Measurements from ENCODE around the gene MROH7.

Gene MROH7

GRCh38 chr1:54652168-54652567 lies 10.6 kb downstream of the MROH7 start:
- no peak for FAIRE-seq

- no peak for FAIRE-seq
Observed at GRCh38 chr1:54653036-54653435, 11.4 kb downstream of the MROH7 start.

- no peak for FAIRE-seq
Observed at GRCh38 chr1:54658164-54658913, 16.8 kb downstream of the MROH7 start.

GRCh38 chr1:54663725-54664124 lies 22.1 kb downstream of the MROH7 start:
- FAIRE-seq, result no peak

GRCh38 chr1:54664364-54664763 lies 22.8 kb downstream of the MROH7 start:
- FAIRE-seq, result no peak

GRCh38 chr1:54665852-54666251 lies 24.3 kb downstream of the MROH7 start:
- no peak for FAIRE-seq

GRCh38 chr1:54666333-54666732 lies 24.7 kb downstream of the MROH7 start:
- no peak for FAIRE-seq

GRCh38 chr1:54667797-54668196 lies 26.2 kb downstream of the MROH7 start:
- FAIRE-seq, result no peak

GRCh38 chr1:54668567-54668966 lies 27.0 kb downstream of the MROH7 start:
- FAIRE-seq, result no peak

- FAIRE-seq, result no peak
Observed at GRCh38 chr1:54671985-54672608, 30.5 kb downstream of the MROH7 start.

GRCh38 chr1:54678776-54679643 lies 37.4 kb downstream of the MROH7 start:
- no peak for FAIRE-seq

GRCh38 chr1:54679706-54680105 lies 38.1 kb downstream of the MROH7 start:
- FAIRE-seq, result no peak

GRCh38 chr1:54680387-54680786 lies 38.8 kb downstream of the MROH7 start:
- FAIRE-seq, result no peak

- FAIRE-seq, result no peak
Observed at GRCh38 chr1:54681358-54681757, 39.8 kb downstream of the MROH7 start.

GRCh38 chr1:54683453-54683852 lies 41.9 kb downstream of the MROH7 start:
- no peak for FAIRE-seq

- no peak for FAIRE-seq
Observed at GRCh38 chr1:54685335-54685905, 43.8 kb downstream of the MROH7 start.

GRCh38 chr1:54686155-54686554 lies 44.6 kb downstream of the MROH7 start:
- FAIRE-seq, result no peak

GRCh38 chr1:54694771-54695170 lies 53.2 kb downstream of the MROH7 start:
- FAIRE-seq, result no peak

GRCh38 chr1:54695221-54695620 lies 53.6 kb downstream of the MROH7 start:
- FAIRE-seq, result no peak

GRCh38 chr1:54695764-54696163 lies 54.2 kb downstream of the MROH7 start:
- no peak for FAIRE-seq

- no peak for FAIRE-seq
Observed at GRCh38 chr1:54696262-54696661, 54.7 kb downstream of the MROH7 start.

GRCh38 chr1:54697896-54698295 lies 56.3 kb downstream of the MROH7 start:
- FAIRE-seq, result no peak

GRCh38 chr1:54698346-54698745 lies 56.8 kb downstream of the MROH7 start:
- FAIRE-seq, result no peak

All from G401.6 (cell line).